ENCODE results near the gene COMMD7. TPM values are rescaled to one million over a fixed set of nuclear protein-coding genes. Genes with fewer than 3 reads are reported as not detected.
"Not testable (repeated sequence)": the region's sequence is repeated elsewhere in the genome, so short reads cannot be mapped to it uniquely, and the experiment has no call there.

Gene COMMD7
- total RNA-seq, 1 donor: 37.6 TPM

- Histone ChIP-seq H3K4me1 (ENCODE audit: insufficient read depth, low read length) (no peaks in the 10 kb centered on the region), H3K4me3 (ENCODE audit: low read length) (no peak overlapping the region), H3K27me3 (ENCODE audit: insufficient read depth, low read length) (no peaks in the 10 kb centered on the region), H3K9me3 (ENCODE audit: low read depth, low read length) (no peaks in the 10 kb centered on the region)
Measured at GRCh38 chr20:32752458-32753250, 9.4 kb upstream of the COMMD7 start.

- no peaks in the 10 kb centered on the region for H3K9me3 ChIP-seq (ENCODE audit: low read depth, low read length)
- H3K4me1 ChIP-seq (ENCODE audit: insufficient read depth, low read length): no peaks in the 10 kb centered on the region
- H3K27me3 ChIP-seq (ENCODE audit: insufficient read depth, low read length): no peaks in the 10 kb centered on the region
- no peak overlapping the region for H3K4me3 ChIP-seq (ENCODE audit: low read length)
Measured at GRCh38 chr20:32751702-32752457, 8.6 kb upstream of the COMMD7 start.

- H3K9me3 ChIP-seq (ENCODE audit: low read depth, low read length): no peaks in the 10 kb centered on the region
- no peak overlapping the region for H3K4me3 ChIP-seq (ENCODE audit: low read length)
Measured at GRCh38 chr20:32751293-32751692, 8.0 kb upstream of the COMMD7 start.

GRCh38 chr20:32749914-32750637, 6.8 kb upstream of the COMMD7 start:
- Histone ChIP-seq H3K27me3 (ENCODE audit: insufficient read depth, low read length) (no peaks in the 10 kb centered on the region), H3K9me3 (ENCODE audit: low read depth, low read length) (no peaks in the 10 kb centered on the region), H3K4me1 (ENCODE audit: insufficient read depth, low read length) (no peaks in the 10 kb centered on the region), H3K4me3 (ENCODE audit: low read length) (no peak overlapping the region)

More at GRCh38 chr20:32751293-32751692, 8.0 kb upstream of the COMMD7 start:
- H3K27me3 ChIP-seq (ENCODE audit: insufficient read depth, low read length): no peaks in the 10 kb centered on the region
- no peaks in the 10 kb centered on the region for H3K4me1 ChIP-seq (ENCODE audit: insufficient read depth, low read length)

- Histone ChIP-seq H3K4me1 (ENCODE audit: insufficient read depth, low read length) (peaks cover 31% of the 10 kb centered on the region), H3K4me3 (ENCODE audit: low read length) (peak overlapping the region; percentile 74), H3K27me3 (ENCODE audit: insufficient read depth, low read length) (no peaks in the 10 kb centered on the region), H3K9me3 (ENCODE audit: low read depth, low read length) (no peaks in the 10 kb centered on the region)
Measured at GRCh38 chr20:32742322-32743236, 688 bp downstream of the COMMD7 start.

- H3K4me1 ChIP-seq (ENCODE audit: insufficient read depth, low read length): peaks cover 43% of the 10 kb centered on the region
- H3K27me3 ChIP-seq (ENCODE audit: insufficient read depth, low read length): no peaks in the 10 kb centered on the region
- no peak overlapping the region for H3K4me3 ChIP-seq (ENCODE audit: low read length)
- no peaks in the 10 kb centered on the region for H3K9me3 ChIP-seq (ENCODE audit: low read depth, low read length)
Measured at GRCh38 chr20:32741151-32741550, 2.1 kb downstream of the COMMD7 start.

GRCh38 chr20:32737371-32738223, 5.7 kb downstream of the COMMD7 start:
- Histone ChIP-seq H3K4me3 (ENCODE audit: low read length) (no peak overlapping the region), H3K4me1 (ENCODE audit: insufficient read depth, low read length) (peaks cover 36% of the 10 kb centered on the region), H3K27me3 (ENCODE audit: insufficient read depth, low read length) (no peaks in the 10 kb centered on the region), H3K9me3 (ENCODE audit: low read depth, low read length) (no peaks in the 10 kb centered on the region)

- Histone ChIP-seq H3K9me3 (ENCODE audit: low read depth, low read length) (no peaks in the 10 kb centered on the region), H3K4me3 (ENCODE audit: low read length) (no peak overlapping the region), H3K4me1 (ENCODE audit: insufficient read depth, low read length) (peaks cover 25% of the 10 kb centered on the region), H3K27me3 (ENCODE audit: insufficient read depth, low read length) (no peaks in the 10 kb centered on the region)
Measured at GRCh38 chr20:32731882-32732266, 11.4 kb downstream of the COMMD7 start.

- H3K4me3 ChIP-seq (ENCODE audit: low read length); H3K9me3 ChIP-seq (ENCODE audit: low read depth, low read length); H3K27me3 ChIP-seq (ENCODE audit: insufficient read depth, low read length): not testable (repeated sequence)
- H3K4me1 ChIP-seq (ENCODE audit: insufficient read depth, low read length): peaks cover 14% of the 10 kb centered on the region
Measured at GRCh38 chr20:32729334-32729733, 13.9 kb downstream of the COMMD7 start.

GRCh38 chr20:32728435-32728834, 14.8 kb downstream of the COMMD7 start:
- not testable (repeated sequence) for H3K27me3 ChIP-seq (ENCODE audit: insufficient read depth, low read length); H3K4me3 ChIP-seq (ENCODE audit: low read length); H3K9me3 ChIP-seq (ENCODE audit: low read depth, low read length)
- H3K4me1 ChIP-seq (ENCODE audit: insufficient read depth, low read length): peaks cover 14% of the 10 kb centered on the region

GRCh38 chr20:32727683-32728082, 15.6 kb downstream of the COMMD7 start:
- no peak overlapping the region for H3K4me3 ChIP-seq (ENCODE audit: low read length)
- H3K27me3 ChIP-seq (ENCODE audit: insufficient read depth, low read length): no peaks in the 10 kb centered on the region

GRCh38 chr20:32718749-32719348, 24.4 kb downstream of the COMMD7 start:
- no peaks in the 10 kb centered on the region for H3K27me3 ChIP-seq (ENCODE audit: insufficient read depth, low read length)
- no peak overlapping the region for H3K4me3 ChIP-seq (ENCODE audit: low read length)
- no peaks in the 10 kb centered on the region for H3K9me3 ChIP-seq (ENCODE audit: low read depth, low read length)
- no peaks in the 10 kb centered on the region for H3K4me1 ChIP-seq (ENCODE audit: insufficient read depth, low read length)

More at GRCh38 chr20:32727683-32728082, 15.6 kb downstream of the COMMD7 start:
- Histone ChIP-seq H3K9me3 (ENCODE audit: low read depth, low read length) (no peaks in the 10 kb centered on the region), H3K4me1 (ENCODE audit: insufficient read depth, low read length) (peaks cover 14% of the 10 kb centered on the region)

- Histone ChIP-seq H3K4me3 (ENCODE audit: low read length) (no peak overlapping the region), H3K4me1 (ENCODE audit: insufficient read depth, low read length) (no peaks in the 10 kb centered on the region), H3K9me3 (ENCODE audit: low read depth, low read length) (no peaks in the 10 kb centered on the region), H3K27me3 (ENCODE audit: insufficient read depth, low read length) (no peaks in the 10 kb centered on the region)
Measured at GRCh38 chr20:32711346-32711745, 31.9 kb downstream of the COMMD7 start.

Measured in mononuclear cell (primary cell).